GM20000 (cell line): ENCODE results near the gene MAMLD1.

Source experiments
- DNase-seq: peaks from one replicate; pipeline ENCODE4 v3.0.0; 2012; ENCODE audit warnings: low spot score
- TF ChIP-seq, protein P1 (sequence below): IDR thresholded peaks from 2 replicates; pipeline ENCODE4 v1.5.1; 2012; ENCODE audit warnings: mild to moderate bottlenecking, control low read depth; ENCODE audit errors: extremely low read depth, missing control alignments

MAMLD1 gene

DNA sequence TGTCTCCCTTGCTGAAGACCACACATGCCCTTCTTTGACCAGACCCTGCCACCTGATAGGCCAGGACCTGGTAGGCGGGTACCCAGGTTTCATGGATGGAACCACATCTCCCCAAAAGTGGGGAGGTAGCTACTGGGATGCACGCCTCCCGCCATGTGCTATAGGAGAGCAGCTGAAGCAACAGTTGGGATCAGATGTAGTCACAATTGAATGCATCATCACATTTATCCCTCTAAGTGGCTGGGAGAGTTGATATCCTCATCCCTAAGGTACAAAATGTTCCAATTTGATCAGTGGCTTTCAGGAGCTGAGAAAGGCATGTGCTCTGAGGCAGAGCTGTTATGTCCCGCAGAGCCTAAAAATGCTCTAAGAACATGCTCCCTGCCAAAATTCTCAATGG lies 151.3 kb downstream of the MAMLD1 start:
- no peak for DNase-seq
- TF ChIP-seq, protein P1, sequence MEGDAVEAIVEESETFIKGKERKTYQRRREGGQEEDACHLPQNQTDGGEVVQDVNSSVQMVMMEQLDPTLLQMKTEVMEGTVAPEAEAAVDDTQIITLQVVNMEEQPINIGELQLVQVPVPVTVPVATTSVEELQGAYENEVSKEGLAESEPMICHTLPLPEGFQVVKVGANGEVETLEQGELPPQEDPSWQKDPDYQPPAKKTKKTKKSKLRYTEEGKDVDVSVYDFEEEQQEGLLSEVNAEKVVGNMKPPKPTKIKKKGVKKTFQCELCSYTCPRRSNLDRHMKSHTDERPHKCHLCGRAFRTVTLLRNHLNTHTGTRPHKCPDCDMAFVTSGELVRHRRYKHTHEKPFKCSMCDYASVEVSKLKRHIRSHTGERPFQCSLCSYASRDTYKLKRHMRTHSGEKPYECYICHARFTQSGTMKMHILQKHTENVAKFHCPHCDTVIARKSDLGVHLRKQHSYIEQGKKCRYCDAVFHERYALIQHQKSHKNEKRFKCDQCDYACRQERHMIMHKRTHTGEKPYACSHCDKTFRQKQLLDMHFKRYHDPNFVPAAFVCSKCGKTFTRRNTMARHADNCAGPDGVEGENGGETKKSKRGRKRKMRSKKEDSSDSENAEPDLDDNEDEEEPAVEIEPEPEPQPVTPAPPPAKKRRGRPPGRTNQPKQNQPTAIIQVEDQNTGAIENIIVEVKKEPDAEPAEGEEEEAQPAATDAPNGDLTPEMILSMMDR = no peak

DNA sequence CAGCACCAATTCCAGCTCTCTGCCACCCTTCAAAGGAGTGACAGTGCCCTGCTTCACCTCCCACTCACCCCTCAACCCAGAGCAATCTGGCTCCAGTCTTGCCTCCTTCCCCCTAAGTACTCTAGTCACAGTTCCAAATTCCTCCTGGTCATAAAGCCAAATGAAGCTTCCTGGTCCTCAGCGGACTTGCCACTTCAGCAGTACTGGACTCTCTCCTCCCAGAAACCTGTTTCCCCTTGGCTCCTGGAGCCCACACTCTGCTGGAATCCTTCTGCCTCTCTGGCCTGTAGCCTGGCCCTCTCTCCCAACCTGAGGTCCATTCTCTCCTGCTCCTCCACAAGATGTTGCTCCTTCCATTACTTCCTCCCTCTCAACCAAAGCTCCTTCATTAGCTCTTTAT lies 152.7 kb downstream of the MAMLD1 start:
- TF ChIP-seq, protein P1 = no peak
- DNase-seq = no peak

DNA sequence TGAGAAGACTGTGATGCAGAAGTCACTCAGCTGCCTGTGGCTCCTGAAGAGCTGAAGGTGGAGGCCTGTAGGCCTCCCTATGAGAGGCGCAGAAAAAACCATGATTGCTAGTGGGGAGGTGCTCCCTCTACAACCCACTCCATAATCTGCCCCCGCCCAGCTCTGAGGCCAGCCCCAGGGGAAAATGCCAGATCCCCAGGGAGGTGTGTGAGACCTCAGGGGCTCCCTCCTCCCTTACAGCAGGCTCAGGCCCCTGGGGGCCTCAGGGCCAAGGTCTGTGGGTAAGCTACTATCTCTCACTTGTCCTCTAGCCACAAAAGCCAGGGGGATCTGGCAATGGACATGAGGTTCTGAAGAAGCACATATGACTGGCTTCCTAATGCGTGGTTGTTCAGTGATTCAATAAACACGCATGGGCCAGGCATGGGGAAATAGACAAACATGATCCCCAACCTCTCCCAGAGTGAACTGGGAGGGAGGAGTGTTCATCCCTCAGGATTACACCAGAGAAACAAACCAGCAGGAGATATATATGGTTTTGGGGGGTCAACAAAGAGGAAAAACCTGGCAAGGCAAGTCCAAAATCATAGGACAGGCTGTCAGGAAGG lies 154.3 kb downstream of the MAMLD1 start:
- no peak for DNase-seq
- TF ChIP-seq, protein P1 = no peak

DNA sequence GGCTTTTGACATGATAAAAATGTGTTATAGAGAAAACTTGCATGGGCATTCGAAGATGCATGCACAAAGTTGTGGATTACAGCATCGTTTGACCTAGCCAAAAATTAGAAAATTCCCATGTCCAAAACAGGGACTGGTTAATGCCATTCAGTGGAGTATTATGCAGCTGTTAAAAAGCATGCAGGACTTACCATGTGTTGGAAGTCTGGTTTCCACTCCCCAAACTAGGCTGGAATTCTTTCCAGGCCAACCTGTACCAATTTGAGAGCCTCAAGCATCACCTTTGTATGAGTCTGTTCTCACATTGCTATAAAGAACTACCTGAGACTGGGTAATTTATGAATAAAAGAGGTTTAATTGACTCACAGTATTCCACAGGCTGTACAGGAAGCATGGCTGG lies 159.4 kb downstream of the MAMLD1 start:
- TF ChIP-seq, protein P1 = no peak
- DNase-seq = no peak

DNA sequence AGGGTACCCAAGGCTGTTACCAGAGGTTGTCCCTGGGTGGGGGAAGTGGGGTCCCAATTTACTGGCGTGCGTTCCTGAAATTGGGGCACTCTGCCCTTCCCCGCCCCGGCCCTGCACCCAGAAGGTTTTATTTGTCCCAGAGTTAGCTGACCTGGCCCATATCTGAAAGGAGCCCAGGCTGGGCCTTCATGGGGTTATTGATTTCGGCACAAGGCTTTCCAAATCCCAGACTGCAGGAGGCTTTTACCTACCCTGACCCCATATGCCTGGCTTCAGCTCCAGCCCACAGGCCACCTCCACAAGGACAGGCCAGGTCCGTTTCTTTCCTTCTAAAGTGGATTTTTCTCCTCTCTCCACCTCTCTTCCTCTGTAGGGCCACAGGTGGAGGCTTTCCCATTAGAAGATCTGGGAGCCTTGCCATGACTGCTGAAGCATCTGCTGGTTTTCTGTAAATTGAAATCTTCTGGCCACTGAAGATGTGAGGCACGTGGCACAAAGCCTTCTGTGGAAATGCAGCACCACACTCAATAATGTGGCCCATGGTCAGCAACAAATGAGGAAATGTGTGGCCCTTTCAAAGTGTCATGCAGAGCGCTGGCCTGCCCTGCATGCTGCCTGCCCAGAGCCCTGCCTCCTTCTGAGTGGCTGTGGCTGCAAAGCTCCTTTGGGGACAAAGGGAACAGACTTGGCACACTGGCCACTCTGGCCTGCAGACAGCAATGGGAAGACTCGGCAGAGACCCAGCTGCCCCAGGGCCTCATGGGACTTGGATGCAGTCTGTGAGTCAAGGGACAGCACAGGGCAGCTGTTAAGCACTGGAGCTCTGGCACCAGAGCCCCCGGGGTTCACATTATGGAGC lies 162.2 kb downstream of the MAMLD1 start:
- TF ChIP-seq, protein P1 = no peak
- no peak for DNase-seq

DNA sequence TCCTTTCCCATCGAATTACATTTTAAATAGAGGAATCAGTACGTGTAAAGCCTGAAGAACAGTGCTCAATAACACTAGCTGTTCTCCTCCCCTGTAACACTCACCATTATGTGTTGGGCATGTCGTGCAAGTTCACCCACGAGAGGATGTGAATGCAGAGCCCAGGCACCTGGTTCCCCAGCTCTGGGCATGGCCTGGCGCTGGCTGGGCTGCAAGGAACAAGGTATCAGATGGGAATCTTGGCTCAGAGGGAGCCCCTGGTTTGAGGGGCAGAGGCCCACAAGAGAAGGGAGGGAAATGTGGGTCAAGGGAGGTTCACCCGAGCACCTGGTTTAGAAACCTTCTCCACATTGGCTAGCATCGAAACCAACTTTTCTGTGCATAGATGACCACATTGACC lies 163.6 kb downstream of the MAMLD1 start:
- TF ChIP-seq, protein P1 = no peak
- DNase-seq = no peak

DNA sequence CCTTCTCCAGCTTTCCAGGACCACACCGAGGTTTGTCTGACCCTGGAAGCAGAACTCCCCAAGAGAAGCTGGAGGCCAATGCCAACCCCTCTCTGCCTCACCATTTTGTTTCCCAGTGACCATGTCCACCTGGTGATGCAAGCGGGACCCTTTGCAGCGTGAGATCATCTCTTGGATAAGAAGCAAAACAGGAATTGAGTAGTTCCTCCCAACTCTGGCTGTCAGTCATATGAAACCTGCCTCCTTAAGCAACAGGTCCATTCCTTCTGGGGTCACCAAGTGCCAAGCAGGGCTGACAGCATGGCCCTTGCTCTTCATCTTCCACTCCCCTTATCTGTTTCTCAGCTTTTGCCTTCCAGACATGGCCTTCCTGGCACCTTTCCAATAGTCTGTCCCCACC lies 164.0 kb downstream of the MAMLD1 start:
- TF ChIP-seq, protein P1 = no peak
- DNase-seq = no peak
